A549 (cell line): ENCODE results near the gene ARHGAP12.

Source experiments
- CHD4 ChIP-seq: fragments of 200-600 bp; sonication (generic); IDR thresholded peaks from 2 replicates; pipeline ENCODE4 v1.6.1; 2016; ENCODE audit warnings: antibody characterized with exemption, mild to moderate bottlenecking, borderline replicate concordance
- CTCF ChIP-seq: fragments of >200 bp; sonication (Bioruptor Twin); formaldehyde crosslinking; IDR thresholded peaks from 3 replicates; pipeline ENCODE4 v1.5.1; 2016
- REST ChIP-seq: fragments of 200-600 bp; sonication (generic); IDR thresholded peaks from 2 replicates; pipeline ENCODE4 v1.6.1; 2016; ENCODE audit warnings: antibody characterized with exemption, mild to moderate bottlenecking, moderate library complexity
- TF ChIP-seq, protein P1 (sequence below): fragments of 450-650 bp; IDR thresholded peaks from 2 replicates; pipeline ENCODE4 v1.6.1; 2014; ENCODE audit warnings: antibody characterized with exemption

- no peak for TF ChIP-seq REST
- TF ChIP-seq CTCF: no peak
- no peak for TF ChIP-seq CHD4
- TF ChIP-seq, protein P1, sequence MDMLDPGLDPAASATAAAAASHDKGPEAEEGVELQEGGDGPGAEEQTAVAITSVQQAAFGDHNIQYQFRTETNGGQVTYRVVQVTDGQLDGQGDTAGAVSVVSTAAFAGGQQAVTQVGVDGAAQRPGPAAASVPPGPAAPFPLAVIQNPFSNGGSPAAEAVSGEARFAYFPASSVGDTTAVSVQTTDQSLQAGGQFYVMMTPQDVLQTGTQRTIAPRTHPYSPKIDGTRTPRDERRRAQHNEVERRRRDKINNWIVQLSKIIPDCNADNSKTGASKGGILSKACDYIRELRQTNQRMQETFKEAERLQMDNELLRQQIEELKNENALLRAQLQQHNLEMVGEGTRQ: no peak
Measured at GRCh38 chr10:31912898-31913850, 15.5 kb downstream of the ARHGAP12 start.
